Effector memory CD8-positive, alpha-beta T cell (primary cell): ENCODE measurements around the gene PPARD.
A peak's percentile ranks its signal among the peaks of the same experiment; 100 is the strongest.
"Not testable (repeated sequence)": the region's sequence is repeated elsewhere in the genome, so short reads cannot be mapped to it uniquely, and the experiment has no call there.

ENCODE experiments used
- ATAC-seq: fragments of 150-1000 bp; cut with Tn5 transposase; replicated peaks from 2 replicates; pipeline ENCODE4 v1.10.0; 2021; ENCODE audit warnings: mild to moderate bottlenecking, moderate library complexity
- DNase-seq, 3 experiments: peaks; one replicate each; pipeline ENCODE4 v3.0.0; 2021
- H3K27ac Mint-ChIP-seq, 2 donors: one replicate each; pipeline ENCODE4 v1.8.0; 2022; ENCODE audit warnings: mild to moderate bottlenecking in 2 of 2, mixed read lengths in 2 of 2, moderate library complexity in 2 of 2
- H3K27me3 Mint-ChIP-seq, 2 donors: one replicate each; pipeline ENCODE4 v1.8.0; 2022; ENCODE audit warnings: mixed read lengths in 2 of 2
- H3K36me3 Mint-ChIP-seq: one replicate; pipeline ENCODE4 v1.8.0; 2022; ENCODE audit warnings: mild to moderate bottlenecking, moderate library complexity, mixed read lengths; ENCODE audit not compliant: insufficient read depth
- H3K4me1 Mint-ChIP-seq, 2 donors: one replicate each; pipeline ENCODE4 v1.8.0; 2022; ENCODE audit warnings: low read depth in 2 of 2, mixed read lengths in 2 of 2
- H3K4me3 Mint-ChIP-seq, 2 donors: one replicate each; pipeline ENCODE4 v1.8.0; 2022; ENCODE audit warnings: mild to moderate bottlenecking in 2 of 2, mixed read lengths in 2 of 2, moderate library complexity in 2 of 2
- H3K9me3 Mint-ChIP-seq, 2 donors: one replicate each; pipeline ENCODE4 v1.8.0; 2022; ENCODE audit warnings: mixed read lengths in 2 of 2

Gene PPARD

GRCh38 chr6:35319346-35320030 is 22.9 kb upstream of the PPARD start:
- Mint-ChIP-seq H3K9me3 (no peaks in the 10 kb centered on the region), H3K36me3 (peaks cover 83% of the 10 kb centered on the region), H3K4me3 (no peak overlapping the region), H3K27me3 (no peaks in the 10 kb centered on the region), H3K27ac (peak overlapping the region; percentile 70 to 75), H3K4me1 (peaks cover 26 to 34% of the 10 kb centered on the region in 2 donors)
- no peak for ATAC-seq
- DNase-seq: no peak

- peaks cover 22 to 28% of the 10 kb centered on the region in 2 donors for H3K4me1 Mint-ChIP-seq
- H3K27ac Mint-ChIP-seq: peak overlapping the region; percentile 70 to 75
- no peak for ATAC-seq
- no peak for DNase-seq
- no peaks in the 10 kb centered on the region for H3K27me3 Mint-ChIP-seq
- peaks cover 84% of the 10 kb centered on the region for H3K36me3 Mint-ChIP-seq
- no peak overlapping the region for H3K4me3 Mint-ChIP-seq
- H3K9me3 Mint-ChIP-seq: no peaks in the 10 kb centered on the region
These were observed 22.3 kb upstream of the PPARD start for GRCh38 chr6:35320031-35320410.

- Mint-ChIP-seq H3K36me3 (peaks cover 84% of the 10 kb centered on the region), H3K4me1 (peaks cover 21 to 26% of the 10 kb centered on the region in 2 donors), H3K9me3 (no peaks in the 10 kb centered on the region), H3K27ac (peak overlapping the region; percentile 41 to 86), H3K4me3 (no peak overlapping the region), H3K27me3 (no peaks in the 10 kb centered on the region)
- DNase-seq: no peak
- ATAC-seq: no peak
These were observed 21.3 kb upstream of the PPARD start for GRCh38 chr6:35321091-35321490.

- peak; percentile 68 to 80 (median 76) for DNase-seq
- Mint-ChIP-seq H3K4me3 (peak overlapping the region in 1 of 2 donors; percentile 31), H3K36me3 (peaks cover 56% of the 10 kb centered on the region), H3K27ac (peak overlapping the region; percentile 57 to 89), H3K27me3 (no peaks in the 10 kb centered on the region), H3K9me3 (no peaks in the 10 kb centered on the region), H3K4me1 (peaks cover 12 to 17% of the 10 kb centered on the region in 2 donors)
- peak; percentile 88 for ATAC-seq
These were observed 14.9 kb upstream of the PPARD start for GRCh38 chr6:35327349-35328027.

GRCh38 chr6:35328108-35328723 is 14.1 kb upstream of the PPARD start:
- peak overlapping the region; percentile 56 to 57 for H3K27ac Mint-ChIP-seq
- H3K9me3 Mint-ChIP-seq: no peaks in the 10 kb centered on the region
- peaks cover 10 to 14% of the 10 kb centered on the region in 2 donors for H3K4me1 Mint-ChIP-seq
- H3K27me3 Mint-ChIP-seq: no peaks in the 10 kb centered on the region
- DNase-seq (no peak), ATAC-seq (no peak)
- H3K4me3 Mint-ChIP-seq: no peak overlapping the region
- peaks cover 49% of the 10 kb centered on the region for H3K36me3 Mint-ChIP-seq

GRCh38 chr6:35328965-35329364 is 13.4 kb upstream of the PPARD start:
- H3K4me1 Mint-ChIP-seq: peaks cover 10 to 14% of the 10 kb centered on the region in 2 donors
- H3K9me3 Mint-ChIP-seq, H3K4me3 Mint-ChIP-seq, H3K27me3 Mint-ChIP-seq, ATAC-seq, DNase-seq: not testable (repeated sequence)
- H3K36me3 Mint-ChIP-seq: peaks cover 42% of the 10 kb centered on the region
- peak overlapping the region in 1 of 2 donors; percentile 56 for H3K27ac Mint-ChIP-seq

- H3K36me3 Mint-ChIP-seq: peaks cover 29% of the 10 kb centered on the region
These were observed 11.7 kb upstream of the PPARD start for GRCh38 chr6:35330541-35331119.

GRCh38 chr6:35332074-35332887 is 10.1 kb upstream of the PPARD start:
- H3K27me3 Mint-ChIP-seq, H3K9me3 Mint-ChIP-seq, H3K27ac Mint-ChIP-seq: not testable (repeated sequence)
- Mint-ChIP-seq H3K36me3 (peaks cover 17% of the 10 kb centered on the region), H3K4me1 (peaks cover 9 to 13% of the 10 kb centered on the region in 2 donors), H3K4me3 (peak overlapping the region in 1 of 2 donors; percentile 8)
- ATAC-seq (peak; percentile 79), DNase-seq (peak; percentile 42 to 49 (median 46))

More at GRCh38 chr6:35330541-35331119, 11.7 kb upstream of the PPARD start:
- Mint-ChIP-seq H3K9me3 (no peaks in the 10 kb centered on the region), H3K4me1 (peaks cover 10 to 14% of the 10 kb centered on the region in 2 donors), H3K27ac (peak overlapping the region in 1 of 2 donors; percentile 56), H3K27me3 (no peaks in the 10 kb centered on the region), H3K4me3 (no peak overlapping the region)
- ATAC-seq (no peak), DNase-seq (no peak)

- Mint-ChIP-seq H3K4me1 (peaks cover 40 to 46% of the 10 kb centered on the region in 2 donors), H3K36me3 (peaks cover 14% of the 10 kb centered on the region)
These were observed 801 bp upstream of the PPARD start for GRCh38 chr6:35341557-35341956.

GRCh38 chr6:35343092-35343834 is 905 bp downstream of the PPARD start:
- H3K4me1 Mint-ChIP-seq: peaks cover 36 to 43% of the 10 kb centered on the region in 2 donors
- DNase-seq (no peak), ATAC-seq (no peak)
- H3K4me3 Mint-ChIP-seq: peak overlapping the region; percentile 94 to 96
- H3K27me3 Mint-ChIP-seq: no peaks in the 10 kb centered on the region
- H3K27ac Mint-ChIP-seq: peak overlapping the region; percentile 90 to 95
- no peaks in the 10 kb centered on the region for H3K9me3 Mint-ChIP-seq
- peaks cover 18% of the 10 kb centered on the region for H3K36me3 Mint-ChIP-seq

More at GRCh38 chr6:35341557-35341956, 801 bp upstream of the PPARD start:
- DNase-seq (no peak), ATAC-seq (no peak)
- Mint-ChIP-seq H3K27ac (peak overlapping the region in 1 of 2 donors; percentile 80), H3K4me3 (peak overlapping the region in 1 of 2 donors; percentile 96), H3K9me3 (no peaks in the 10 kb centered on the region), H3K27me3 (no peaks in the 10 kb centered on the region)

GRCh38 chr6:35343835-35344550 is 1.6 kb downstream of the PPARD start:
- H3K9me3 Mint-ChIP-seq: no peaks in the 10 kb centered on the region
- DNase-seq (no peak), ATAC-seq (no peak)
- no peaks in the 10 kb centered on the region for H3K27me3 Mint-ChIP-seq
- H3K4me3 Mint-ChIP-seq: peak overlapping the region; percentile 94 to 96
- H3K4me1 Mint-ChIP-seq: peaks cover 41 to 48% of the 10 kb centered on the region in 2 donors
- H3K36me3 Mint-ChIP-seq: peaks cover 24% of the 10 kb centered on the region
- H3K27ac Mint-ChIP-seq: peak overlapping the region; percentile 90 to 95

- DNase-seq (no peak), ATAC-seq (no peak)
- Mint-ChIP-seq H3K9me3 (no peaks in the 10 kb centered on the region), H3K27ac (peak overlapping the region; percentile 19 to 72), H3K36me3 (peaks cover 67% of the 10 kb centered on the region), H3K27me3 (no peaks in the 10 kb centered on the region), H3K4me3 (no peak overlapping the region), H3K4me1 (peaks cover 19 to 25% of the 10 kb centered on the region in 2 donors)
These were observed 9.1 kb downstream of the PPARD start for GRCh38 chr6:35351422-35351821.
